Measurements from ENCODE around the gene CDC25B.
A peak's percentile ranks its signal among the peaks of the same experiment; 100 is the strongest.

The CDC25B gene

GRCh38 chr20:3795511-3796468 lies at the start of gene CDC25B:
Gene CDC25B (plus strand): TSS chr20:3796310. CDS start chr20:3796532, 222 bp downstream.
- peak; percentile 84 to 96 for DNase-seq

DNA sequence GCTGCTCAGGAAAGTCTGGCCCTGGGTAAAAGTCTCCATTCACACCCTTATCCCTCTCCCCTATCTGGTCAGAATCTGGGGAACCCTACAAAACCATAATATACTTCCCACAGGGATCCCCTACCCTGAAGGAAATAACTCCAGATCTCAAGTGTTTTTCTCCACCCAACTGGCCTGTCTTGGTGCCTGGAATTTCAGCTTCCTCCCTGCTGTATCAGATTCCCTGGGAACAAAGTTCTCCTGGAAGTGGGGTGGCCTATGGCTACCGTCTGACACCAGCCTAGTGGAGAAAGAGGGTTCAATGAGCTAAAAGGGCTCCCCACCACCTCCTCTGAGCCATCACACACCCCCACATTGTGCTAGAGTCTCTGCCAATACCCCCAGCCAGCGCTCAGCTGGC lies 48.6 kb upstream of the CDC25B start:
- no peak for DNase-seq

GRCh38 chr20:3748073-3748472 lies 48.0 kb upstream of the CDC25B start:
- no peak for DNase-seq

DNA sequence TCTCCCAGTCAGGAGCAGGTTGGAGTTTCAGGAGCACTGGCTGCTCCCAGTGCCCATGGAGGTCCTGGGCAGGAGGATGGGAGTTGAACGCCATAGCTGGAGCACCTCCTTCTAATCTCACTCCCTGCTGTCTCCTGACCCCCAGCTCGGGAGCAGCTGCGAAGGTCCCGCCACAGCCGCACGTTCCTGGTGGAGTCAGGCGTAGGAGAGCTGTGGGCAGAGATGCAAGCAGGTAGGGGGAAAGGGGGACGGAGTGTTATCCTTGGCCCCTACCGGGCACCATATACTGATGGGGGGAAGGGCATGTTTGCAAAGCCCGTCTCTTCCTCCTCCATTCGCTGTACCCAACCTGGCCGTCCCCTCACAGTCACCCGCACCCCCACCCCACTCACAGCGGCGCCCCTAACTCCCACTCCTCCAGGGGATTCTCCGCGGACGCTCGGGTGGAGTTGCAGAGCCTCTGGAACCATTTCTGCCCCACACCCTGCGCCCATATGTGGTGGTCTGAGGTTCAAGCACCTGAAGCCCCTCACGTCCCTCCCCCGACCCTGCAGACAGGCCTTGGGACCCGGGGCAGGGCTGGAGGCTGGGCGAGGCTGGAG lies 46.9 kb upstream of the CDC25B start:
- DNase-seq = no peak

DNA sequence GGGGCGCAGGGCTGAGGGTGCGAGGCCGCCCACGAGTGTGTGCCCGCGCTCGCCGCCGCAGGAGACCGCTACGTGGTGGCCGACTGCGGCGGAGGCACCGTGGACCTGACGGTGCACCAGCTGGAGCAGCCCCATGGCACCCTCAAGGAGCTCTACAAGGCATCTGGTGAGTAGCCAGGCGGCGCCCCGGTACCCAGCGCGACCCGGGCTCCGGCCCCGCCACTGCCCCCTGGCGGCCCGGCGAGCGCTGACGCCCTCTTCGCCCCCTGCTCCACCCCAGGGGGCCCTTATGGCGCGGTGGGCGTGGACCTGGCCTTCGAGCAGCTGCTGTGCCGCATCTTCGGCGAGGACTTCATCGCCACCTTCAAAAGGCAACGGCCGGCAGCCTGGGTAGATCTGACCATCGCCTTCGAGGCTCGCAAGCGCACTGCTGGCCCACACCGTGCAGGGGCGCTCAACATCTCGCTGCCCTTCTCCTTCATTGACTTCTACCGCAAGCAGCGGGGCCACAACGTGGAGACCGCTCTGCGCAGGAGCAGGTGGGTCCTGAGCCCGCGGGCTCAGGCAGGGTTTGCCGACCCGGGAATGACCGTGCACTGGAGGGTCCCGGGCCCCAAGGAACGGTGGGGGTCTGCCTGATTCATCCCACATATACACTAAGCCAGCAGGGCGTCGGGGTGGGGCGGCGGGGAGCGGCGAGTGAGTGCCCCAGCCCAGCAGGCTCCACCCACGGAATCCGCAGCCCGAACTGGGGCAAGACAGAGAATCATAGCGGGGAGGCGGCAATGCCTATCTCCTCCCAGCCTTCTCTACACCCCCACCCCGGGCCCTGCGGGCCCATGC lies 46.2 kb upstream of the CDC25B start:
- peak in 1 of 2 experiments; percentile 27 for DNase-seq

DNA sequence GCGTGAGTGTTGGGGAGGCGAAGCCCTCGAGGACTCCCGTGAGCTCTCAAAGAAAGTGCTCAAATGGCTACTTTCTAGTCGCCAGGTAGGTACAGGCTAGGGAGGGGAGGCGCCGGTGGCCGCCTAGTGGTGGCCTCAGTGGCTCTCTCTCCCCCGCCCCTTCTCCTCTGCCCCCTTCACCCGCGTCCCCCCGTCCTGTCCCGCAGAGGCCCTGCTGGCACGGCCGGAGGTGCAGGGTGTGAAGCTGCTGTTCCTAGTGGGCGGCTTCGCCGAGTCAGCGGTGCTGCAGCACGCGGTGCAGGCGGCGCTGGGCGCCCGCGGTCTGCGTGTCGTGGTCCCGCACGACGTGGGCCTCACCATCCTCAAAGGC lies 44.8 kb upstream of the CDC25B start:
- DNase-seq = no peak

- DNase-seq = no peak
These were observed 44.3 kb upstream of the CDC25B start for GRCh38 chr20:3751675-3752385.

- DNase-seq = no peak
These were observed 43.7 kb upstream of the CDC25B start for GRCh38 chr20:3752386-3752759.

- peak in 1 of 2 experiments; percentile 51 for DNase-seq
These were observed 43.0 kb upstream of the CDC25B start for GRCh38 chr20:3753098-3753497.

- no peak for DNase-seq
These were observed 42.4 kb upstream of the CDC25B start for GRCh38 chr20:3753501-3754275.

- DNase-seq = no peak
These were observed 41.9 kb upstream of the CDC25B start for GRCh38 chr20:3754276-3754630.

DNA sequence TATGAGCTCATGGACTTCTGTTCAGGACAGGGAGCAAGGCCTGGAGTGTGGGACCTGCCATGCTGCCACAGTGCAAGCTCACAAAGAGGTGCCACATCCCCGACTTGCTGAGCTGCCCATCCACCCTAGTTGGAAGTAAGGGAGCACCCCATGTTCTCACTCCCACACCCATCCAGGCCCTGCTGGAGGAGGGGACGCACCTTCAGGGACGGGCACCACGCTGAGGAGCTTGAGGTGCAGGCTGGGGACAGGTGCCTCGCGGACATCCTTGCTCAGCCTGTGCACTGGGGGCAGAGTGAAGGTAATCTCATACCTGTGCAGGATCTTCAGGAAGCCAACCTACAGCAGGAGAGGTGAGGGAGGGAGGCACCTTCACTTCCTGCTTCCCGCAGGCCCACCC lies 40.8 kb upstream of the CDC25B start:
- DNase-seq = no peak

- no peak for DNase-seq
These were observed 40.2 kb upstream of the CDC25B start for GRCh38 chr20:3755814-3756480.

- no peak for DNase-seq
These were observed 38.8 kb upstream of the CDC25B start for GRCh38 chr20:3757268-3757667.

GRCh38 chr20:3758566-3758965 lies 37.5 kb upstream of the CDC25B start:
- DNase-seq = no peak

- DNase-seq = no peak
These were observed 36.7 kb upstream of the CDC25B start for GRCh38 chr20:3759316-3759823.

DNA sequence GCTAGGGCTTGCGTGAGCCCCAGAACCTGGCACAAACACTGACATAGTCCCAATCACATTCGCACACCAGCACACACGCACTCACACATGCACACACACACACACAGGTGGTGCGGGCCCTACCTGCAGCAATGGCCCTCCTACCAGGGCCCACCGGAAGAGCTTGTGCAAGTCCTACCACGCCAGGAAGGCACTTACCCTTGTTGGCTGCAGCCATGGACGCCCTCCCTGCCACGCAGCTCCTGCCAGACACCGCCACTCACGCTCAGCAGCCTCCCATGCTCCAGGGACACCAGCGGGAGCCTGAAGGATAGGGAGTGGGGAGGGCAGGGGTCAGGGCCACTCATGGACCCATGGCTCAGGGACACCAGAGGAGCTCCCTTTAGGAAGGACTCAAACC lies 36.2 kb upstream of the CDC25B start:
- no peak for DNase-seq

DNA sequence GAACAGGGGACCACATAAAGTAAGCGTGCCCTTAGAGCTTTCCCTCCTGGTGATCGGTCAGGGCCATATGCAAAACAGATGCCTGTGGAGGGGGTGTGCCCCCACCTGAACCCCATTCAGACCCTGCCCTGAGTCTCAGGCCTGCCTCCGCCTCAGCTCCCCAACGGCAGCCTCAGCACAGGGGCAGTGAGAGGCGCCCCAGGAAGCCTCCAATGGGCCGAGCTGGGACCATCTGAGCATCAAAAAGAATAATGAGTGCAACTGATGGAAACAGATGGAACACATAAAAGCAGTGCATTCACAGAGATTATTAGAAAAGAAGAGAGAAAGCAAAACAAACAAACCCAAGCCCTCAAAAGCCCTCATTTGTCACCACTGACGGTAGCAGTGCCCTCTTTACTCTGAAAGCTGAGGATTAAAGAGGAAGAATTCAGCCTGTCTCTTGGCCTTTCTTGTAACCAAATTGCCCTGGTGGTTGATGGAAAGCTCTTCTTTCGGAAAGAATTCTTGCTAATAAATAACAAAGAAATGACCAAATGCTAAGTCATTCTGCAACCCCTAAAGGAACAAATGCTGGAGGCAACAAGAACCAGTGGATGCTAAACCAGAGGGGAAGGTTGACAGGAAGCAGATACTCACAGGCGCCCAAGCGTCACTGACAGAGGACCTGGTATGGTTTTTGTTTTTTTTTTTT lies 35.3 kb upstream of the CDC25B start:
- DNase-seq = no peak

GRCh38 chr20:3763671-3764601 lies 32.2 kb upstream of the CDC25B start:
- DNase-seq = no peak

All from SW 1271 (cell line).